Measurements from ENCODE around the gene RERE. TPM values are rescaled to one million over a fixed set of nuclear protein-coding genes. Genes with fewer than 3 reads are reported as not detected.

RERE gene
- total RNA-seq, 1 donor from 2014 or later: 19.2 TPM

DNA sequence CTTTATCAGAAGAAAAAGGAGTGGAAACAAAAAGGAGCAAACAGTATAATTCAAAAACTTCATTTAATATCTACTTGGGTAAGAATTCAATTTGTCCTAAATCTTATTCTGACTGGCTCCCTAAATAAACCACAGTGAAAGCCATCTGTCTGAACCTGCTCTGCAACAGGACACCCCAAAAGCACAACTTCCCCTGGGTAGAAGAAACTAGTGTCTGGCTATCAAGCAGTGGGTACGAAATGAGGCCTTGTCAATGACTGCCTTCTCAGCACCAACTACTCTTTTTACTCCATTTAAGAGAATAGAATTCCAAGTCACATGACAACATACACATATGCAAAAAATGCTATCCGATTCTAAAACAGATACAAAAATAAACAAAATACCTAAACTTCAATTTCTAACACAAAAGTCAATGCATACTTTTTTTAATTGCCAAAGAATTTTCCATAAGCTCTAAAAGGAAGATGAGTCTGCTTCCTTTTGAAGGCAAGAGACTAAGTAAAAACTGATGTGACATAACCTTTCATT lies 292.7 kb downstream of the RERE start:
- TF ChIP-seq, protein P1, sequence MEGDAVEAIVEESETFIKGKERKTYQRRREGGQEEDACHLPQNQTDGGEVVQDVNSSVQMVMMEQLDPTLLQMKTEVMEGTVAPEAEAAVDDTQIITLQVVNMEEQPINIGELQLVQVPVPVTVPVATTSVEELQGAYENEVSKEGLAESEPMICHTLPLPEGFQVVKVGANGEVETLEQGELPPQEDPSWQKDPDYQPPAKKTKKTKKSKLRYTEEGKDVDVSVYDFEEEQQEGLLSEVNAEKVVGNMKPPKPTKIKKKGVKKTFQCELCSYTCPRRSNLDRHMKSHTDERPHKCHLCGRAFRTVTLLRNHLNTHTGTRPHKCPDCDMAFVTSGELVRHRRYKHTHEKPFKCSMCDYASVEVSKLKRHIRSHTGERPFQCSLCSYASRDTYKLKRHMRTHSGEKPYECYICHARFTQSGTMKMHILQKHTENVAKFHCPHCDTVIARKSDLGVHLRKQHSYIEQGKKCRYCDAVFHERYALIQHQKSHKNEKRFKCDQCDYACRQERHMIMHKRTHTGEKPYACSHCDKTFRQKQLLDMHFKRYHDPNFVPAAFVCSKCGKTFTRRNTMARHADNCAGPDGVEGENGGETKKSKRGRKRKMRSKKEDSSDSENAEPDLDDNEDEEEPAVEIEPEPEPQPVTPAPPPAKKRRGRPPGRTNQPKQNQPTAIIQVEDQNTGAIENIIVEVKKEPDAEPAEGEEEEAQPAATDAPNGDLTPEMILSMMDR (IDR thresholded peaks at IDR 0.05; ENCODE audit: insufficient read depth, low read length, severe bottlenecking): no peak
- DNase-seq (ENCODE audit: low read depth): peak; percentile 15
- peak overlapping the region; percentile 44 for H3K4me3 ChIP-seq (ENCODE audit: low read depth, low read length)
- H3K36me3 ChIP-seq (ENCODE audit: control insufficient read depth, insufficient read depth, low read length): peaks cover 1% of the 10 kb centered on the region
- no peaks in the 10 kb centered on the region for H3K27me3 ChIP-seq (ENCODE audit: control insufficient read depth, insufficient read depth, low read length)
- no peak for FAIRE-seq

DNA sequence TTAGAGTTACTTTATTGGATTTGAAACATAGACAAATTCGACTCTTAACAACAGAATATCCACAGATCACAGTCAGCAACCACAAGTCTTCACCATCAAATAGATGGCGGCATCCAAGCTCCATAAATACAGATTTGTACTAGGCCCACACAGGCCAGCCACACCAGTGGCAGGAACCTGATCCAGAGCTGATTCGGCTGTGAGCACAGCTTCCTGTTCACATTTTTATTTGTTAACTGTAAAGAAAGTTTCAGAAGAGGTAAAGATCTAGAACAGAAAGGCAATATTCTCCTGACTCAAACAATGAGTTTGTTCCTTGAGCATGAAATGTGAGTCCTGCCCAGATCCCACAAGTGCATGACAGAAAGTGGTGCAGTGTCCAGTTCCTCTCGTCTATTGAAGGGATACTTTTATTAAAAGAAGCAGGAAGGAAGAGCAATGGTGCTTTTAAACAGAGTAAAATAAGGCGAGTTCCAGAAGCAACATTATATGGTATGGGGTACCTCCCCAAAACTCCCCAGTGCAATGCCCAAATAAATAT lies 293.7 kb downstream of the RERE start:
- TF ChIP-seq, protein P1 (IDR thresholded peaks at IDR 0.05; ENCODE audit: insufficient read depth, low read length, severe bottlenecking): no peak
- DNase-seq (ENCODE audit: low read depth) (no peak), FAIRE-seq (no peak)
- H3K27me3 ChIP-seq (ENCODE audit: control insufficient read depth, insufficient read depth, low read length): no peaks in the 10 kb centered on the region
- H3K36me3 ChIP-seq (ENCODE audit: control insufficient read depth, insufficient read depth, low read length): peaks cover 1% of the 10 kb centered on the region
- H3K4me3 ChIP-seq (ENCODE audit: low read depth, low read length): no peak overlapping the region

DNA sequence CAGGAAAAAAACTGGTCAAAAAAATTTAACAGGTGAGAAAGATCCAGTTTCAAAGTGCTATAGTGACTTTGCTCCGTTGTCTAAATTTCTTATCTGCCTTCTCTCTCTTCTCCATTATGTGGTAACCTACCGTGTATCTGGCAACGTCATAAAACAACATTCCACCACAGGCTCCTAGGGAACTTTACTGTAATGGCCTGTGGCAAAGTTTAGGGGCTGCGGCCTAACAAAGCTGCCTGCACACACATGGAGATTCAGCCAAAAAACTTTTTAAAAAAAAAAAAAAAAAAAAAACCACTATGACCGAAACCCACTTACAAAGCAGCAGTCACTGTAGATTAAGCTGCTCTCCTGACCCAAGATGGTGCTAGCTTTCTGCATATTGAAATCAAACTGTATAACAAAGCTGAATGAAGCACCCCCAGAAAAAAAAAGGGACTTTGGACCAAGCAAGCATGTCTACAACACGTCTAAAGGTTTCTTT lies 296.9 kb downstream of the RERE start:
- H3K4me3 ChIP-seq (ENCODE audit: low read depth, low read length): no peak overlapping the region
- FAIRE-seq (no peak), DNase-seq (ENCODE audit: low read depth) (no peak)
- no peaks in the 10 kb centered on the region for H3K27me3 ChIP-seq (ENCODE audit: control insufficient read depth, insufficient read depth, low read length)
- H3K36me3 ChIP-seq (ENCODE audit: control insufficient read depth, insufficient read depth, low read length): peaks cover 3% of the 10 kb centered on the region
- TF ChIP-seq, protein P1 (IDR thresholded peaks at IDR 0.05; ENCODE audit: insufficient read depth, low read length, severe bottlenecking): no peak

GRCh38 chr1:8519167-8519566 lies 298.3 kb downstream of the RERE start:
- no peak for DNase-seq (ENCODE audit: low read depth)
- H3K4me3 ChIP-seq (ENCODE audit: low read depth, low read length): no peak overlapping the region
- no peak for FAIRE-seq
- TF ChIP-seq, protein P1 (IDR thresholded peaks at IDR 0.05; ENCODE audit: insufficient read depth, low read length, severe bottlenecking): no peak
- H3K36me3 ChIP-seq (ENCODE audit: control insufficient read depth, insufficient read depth, low read length): peaks cover 3% of the 10 kb centered on the region
- H3K27me3 ChIP-seq (ENCODE audit: control insufficient read depth, insufficient read depth, low read length): no peaks in the 10 kb centered on the region

DNA sequence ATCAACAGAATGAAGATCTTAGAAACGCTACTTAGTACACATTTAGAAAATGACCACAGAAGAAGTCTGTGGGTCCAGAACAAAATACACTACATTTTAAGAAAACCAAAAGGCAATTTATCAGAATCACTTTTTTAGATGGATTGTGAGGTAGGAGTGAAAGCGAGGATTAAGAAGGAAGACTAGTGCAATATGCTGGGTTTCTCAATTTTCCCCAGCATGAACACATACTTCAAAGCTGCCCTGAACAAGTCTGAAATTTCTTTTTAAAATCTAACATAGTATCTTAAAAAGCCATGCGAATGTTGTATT lies 299.0 kb downstream of the RERE start:
- DNase-seq (ENCODE audit: low read depth): no peak
- H3K27me3 ChIP-seq (ENCODE audit: control insufficient read depth, insufficient read depth, low read length): no peaks in the 10 kb centered on the region
- FAIRE-seq: no peak
- TF ChIP-seq, protein P1 (IDR thresholded peaks at IDR 0.05; ENCODE audit: insufficient read depth, low read length, severe bottlenecking): no peak
- H3K4me3 ChIP-seq (ENCODE audit: low read depth, low read length): no peak overlapping the region
- H3K36me3 ChIP-seq (ENCODE audit: control insufficient read depth, insufficient read depth, low read length): peaks cover 3% of the 10 kb centered on the region

Data from bronchial epithelial cell (primary cell).